ENCODE data around the gene AFF3. TPM values are rescaled to one million over a fixed set of nuclear protein-coding genes. Genes with fewer than 3 reads are reported as not detected.

Gene AFF3
- total and polyA plus RNA-seq, 2 of the 13 experiments (the other 11 are each of a cell fraction or from before 2014, with no cell fraction given) = not detected

- in situ Hi-C loops (cut with HindIII; ENCODE audit: extremely low pct_ligation_motif_present, low pct_unique_long_range_greater_than_20kb) (no loop called here), intact Hi-C loops (cut with micrococcal nuclease; ENCODE audit: unreplicated experiment) (no loop called here)
- FAIRE-seq = no peak
- no peak overlapping the region for H3K4me3 ChIP-seq (replicated peaks in 1 of 3; ENCODE audit: insufficient read depth in 1 of 3, low read depth in 2 of 3, low read length in 3 of 3)
- ATAC-seq = no peak
- peaks cover 0 to 9% of the 10 kb centered on the region in 2 experiments; a peak in 2 of 5 replicates for H3K27me3 ChIP-seq (ENCODE audit: control insufficient read depth in 1 of 2, insufficient read depth in 2 of 2, low read length in 2 of 2)
- no peaks in the 10 kb centered on the region for H3K9me3 ChIP-seq (ENCODE audit: low read length)
- no peak overlapping the region for H3K4me2 ChIP-seq (ENCODE audit: low read depth, low read length)
- no peak for DNase-seq (ENCODE audit: low spot score)
- WGBS (ENCODE audit: low lambda C conversion rate) = 60% methylated on average over 9 of the region's 9 CpGs
- H3K4me1 ChIP-seq (ENCODE audit: insufficient read depth, low read length) = no peaks in the 10 kb centered on the region
- ChIA-PET CTCF (ENCODE audit: low intra/inter-chr PET ratio, low total read pairs) (no interaction called here), POLR2A (no interaction called here)
- no TSS peak for BruUV-seq (replicated peaks)
- no peaks in the 10 kb centered on the region for H3K36me3 ChIP-seq (replicated peaks in 1 of 2; ENCODE audit: control insufficient read depth in 1 of 2, insufficient read depth in 2 of 2, low read length in 2 of 2)
- H3K27ac ChIP-seq (ENCODE audit: extremely low read length, insufficient read depth, low read length) = no peak overlapping the region
- H2AFZ ChIP-seq (ENCODE audit: low read length) = no peak overlapping the region
- H3K9ac ChIP-seq (ENCODE audit: insufficient read depth, low read depth, low read length) = no peak overlapping the region
- TF ChIP-seq HNRNPL (IDR thresholded peaks at IDR 0.05; ENCODE audit: low read depth, low read length) = no peak
- TF ChIP-seq ZNF432 (CRISPR knock-in tag; IDR thresholded peaks at IDR 0.05; ENCODE audit: borderline replicate concordance) = no peak
- TF ChIP-seq ZBTB46 (CRISPR knock-in tag; IDR thresholded peaks at IDR 0.05; ENCODE audit: borderline replicate concordance) = no peak
- no peaks in the 10 kb centered on the region for H4K20me1 ChIP-seq (ENCODE audit: insufficient read depth, low read length)
- no peaks in the 10 kb centered on the region for H3K79me2 ChIP-seq (ENCODE audit: insufficient read depth, low read length)
Measured at GRCh38 chr2:100045000-100045399, 97.4 kb downstream of the AFF3 start.

- intact Hi-C loops (cut with micrococcal nuclease; ENCODE audit: unreplicated experiment) = no loop called here
- H3K27ac ChIP-seq (ENCODE audit: extremely low read length, insufficient read depth, low read length) = no peak overlapping the region
- H3K36me3 ChIP-seq (replicated peaks in 1 of 2; ENCODE audit: control insufficient read depth in 1 of 2, insufficient read depth in 2 of 2, low read length in 2 of 2) = no peaks in the 10 kb centered on the region
- FAIRE-seq (no peak), ATAC-seq (no peak), DNase-seq (ENCODE audit: low spot score) (no peak)
- H2AFZ ChIP-seq (ENCODE audit: low read length) = no peak overlapping the region
- ChIA-PET POLR2A (interaction anchor here (0.7 kb wide), 1 partner anchor 380 kb away, joined by 4 read pairs; no protein-coding TSS in a partner anchor), CTCF (ENCODE audit: low intra/inter-chr PET ratio, low total read pairs) (no interaction called here)
- in situ Hi-C loops (cut with HindIII; ENCODE audit: extremely low pct_ligation_motif_present, low pct_unique_long_range_greater_than_20kb) = no loop called here
- H3K79me2 ChIP-seq (ENCODE audit: insufficient read depth, low read length) = no peaks in the 10 kb centered on the region
- no peaks in the 10 kb centered on the region for H3K9me3 ChIP-seq (ENCODE audit: low read length)
- H3K4me1 ChIP-seq (ENCODE audit: insufficient read depth, low read length) = no peaks in the 10 kb centered on the region
- peaks cover 0 to 9% of the 10 kb centered on the region in 2 experiments; a peak in 2 of 5 replicates for H3K27me3 ChIP-seq (ENCODE audit: control insufficient read depth in 1 of 2, insufficient read depth in 2 of 2, low read length in 2 of 2)
- no peaks in the 10 kb centered on the region for H4K20me1 ChIP-seq (ENCODE audit: insufficient read depth, low read length)
- WGBS (ENCODE audit: low lambda C conversion rate) = 61% methylated on average over 8 of the region's 8 CpGs
- TF ChIP-seq ZNF607 (CRISPR knock-in tag; IDR thresholded peaks at IDR 0.05; ENCODE audit: borderline replicate concordance) (no peak), ZFP37 (CRISPR knock-in tag; IDR thresholded peaks at IDR 0.05; ENCODE audit: borderline replicate concordance) (no peak), MIXL1 (CRISPR knock-in tag; IDR thresholded peaks at IDR 0.05) (no peak), HCFC1 (IDR thresholded peaks at IDR 0.05; ENCODE audit: low read depth, low read length) (no peak), ZNF616 (CRISPR knock-in tag; IDR thresholded peaks at IDR 0.05; ENCODE audit: low read depth) (no peak), LCORL (IDR thresholded peaks at IDR 0.05) (no peak), LCORL (CRISPR knock-in tag; IDR thresholded peaks at IDR 0.05) (no peak), GABPA (IDR thresholded peaks at IDR 0.05; ENCODE audit: low read depth, low read length) (no peak), GABPA (CRISPR knock-in tag; IDR thresholded peaks at IDR 0.05; ENCODE audit: low read depth) (no peak), ARNTL (CRISPR knock-in tag; IDR thresholded peaks at IDR 0.05) (no peak), ZNF451 (CRISPR knock-in tag; IDR thresholded peaks at IDR 0.05) (no peak), ZNF441 (CRISPR knock-in tag; IDR thresholded peaks at IDR 0.05; ENCODE audit: borderline replicate concordance) (no peak), HMG20A (CRISPR knock-in tag; IDR thresholded peaks at IDR 0.05; ENCODE audit: borderline replicate concordance) (no peak), SIX4 (CRISPR knock-in tag; IDR thresholded peaks at IDR 0.05) (no peak)
- TF ChIP-seq, protein P1, sequence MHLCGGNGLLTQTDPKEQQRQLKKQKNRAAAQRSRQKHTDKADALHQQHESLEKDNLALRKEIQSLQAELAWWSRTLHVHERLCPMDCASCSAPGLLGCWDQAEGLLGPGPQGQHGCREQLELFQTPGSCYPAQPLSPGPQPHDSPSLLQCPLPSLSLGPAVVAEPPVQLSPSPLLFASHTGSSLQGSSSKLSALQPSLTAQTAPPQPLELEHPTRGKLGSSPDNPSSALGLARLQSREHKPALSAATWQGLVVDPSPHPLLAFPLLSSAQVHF (CRISPR knock-in tag; IDR thresholded peaks at IDR 0.05) = no peak
- TF ChIP-seq, protein P2, sequence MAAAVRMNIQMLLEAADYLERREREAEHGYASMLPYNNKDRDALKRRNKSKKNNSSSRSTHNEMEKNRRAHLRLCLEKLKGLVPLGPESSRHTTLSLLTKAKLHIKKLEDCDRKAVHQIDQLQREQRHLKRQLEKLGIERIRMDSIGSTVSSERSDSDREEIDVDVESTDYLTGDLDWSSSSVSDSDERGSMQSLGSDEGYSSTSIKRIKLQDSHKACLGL (CRISPR knock-in tag; IDR thresholded peaks at IDR 0.05) = no peak
- BruUV-seq (replicated peaks) = no TSS peak
- no peak overlapping the region for H3K4me2 ChIP-seq (ENCODE audit: low read depth, low read length)
- no peak overlapping the region for H3K9ac ChIP-seq (ENCODE audit: insufficient read depth, low read depth, low read length)
- H3K4me3 ChIP-seq (replicated peaks in 1 of 3; ENCODE audit: insufficient read depth in 1 of 3, low read depth in 2 of 3, low read length in 3 of 3) = no peak overlapping the region
Measured at GRCh38 chr2:100043891-100044255, 98.5 kb downstream of the AFF3 start.

Measured in HepG2 (cell line).